K562 (cell line): ENCODE data around the gene GGT5. TPM values are rescaled to one million over a fixed set of nuclear protein-coding genes. Genes with fewer than 3 reads are reported as not detected.

Experiments used
- ATAC-seq: fragments of 200-7000 bp; cut with Tn5 transposase; 3 replicates; pipeline ENCODE4 v1.9.1; 2020; ENCODE audit warnings: moderate library complexity
- BruUV-seq: library from RNA; stranded (reverse); fragments of 400-500 nt; replicated peaks from 2 replicates; lab custom pipeline; 2021; lab: Mats Ljungman, UMichigan
- CTCF ChIA-PET: fragments of 300-600 bp; formaldehyde crosslinking; extraction: SDS; loops from one replicate; lab custom pipeline; 2021; ENCODE audit warnings: low intra/inter-chr PET ratio; lab: Yijun Ruan, JAX
- POLR2A ChIA-PET: fragments of 300-600, 350-650 bp; sonication (Branson Sonifier 250); formaldehyde crosslinking; extraction: SDS; loops from one replicate; lab custom pipeline; 2021; ENCODE audit warnings: antibody characterized with exemption, inconsistent platforms; lab: Yijun Ruan, JAX
- DNase-seq, 4 experiments: peaks; one replicate each; pipeline versions ENCODE4 v3.0.0 to v3.0.0-alpha.2; 2011 to 2018; ENCODE audit warnings: low spot score in 3 of 4, mixed read lengths in 3 of 4; ENCODE audit errors: extremely low read depth in 1 of 4
- FAIRE-seq: peaks from 2 replicates; lab custom pipeline; 2011; peaks lifted over from hg19 to GRCh38; lab: Jason Lieb, UNC
- H2AFZ ChIP-seq: 2 replicates; pipeline ENCODE4 v1.6.0; 2011; ENCODE audit warnings: low read depth, low read length, control low read depth, inconsistent platforms
- H3K27ac ChIP-seq: fragments of 200-600 bp; 3 replicates; pipeline ENCODE4 v1.8.0; 2011; ENCODE audit warnings: low read depth, mild to moderate bottlenecking, control low read depth, inconsistent platforms, low read length, moderate library complexity, mixed read lengths; ENCODE audit errors: extremely low read depth
- H3K27me3 ChIP-seq, 2 experiments: fragments of 300-600 bp in 1 of 2; 2 replicates in 1 of 2; 3 replicates in 1 of 2; pipeline versions ENCODE4 v1.6.0 to v1.8.0; 2011; ENCODE audit warnings: inconsistent platforms in 2 of 2, low read length in 2 of 2, mild to moderate bottlenecking in 1 of 2, mixed read lengths in 1 of 2, moderate library complexity in 1 of 2; ENCODE audit not compliant: control insufficient read depth in 2 of 2, insufficient read depth in 2 of 2
- H3K36me3 ChIP-seq: fragments of 300-600 bp; 3 replicates; pipeline ENCODE4 v1.8.0; 2011; ENCODE audit warnings: mild to moderate bottlenecking, low read length, inconsistent platforms; ENCODE audit not compliant: control insufficient read depth, insufficient read depth
- H3K4me1 ChIP-seq, 2 experiments: fragments of 200-600 bp in 1 of 2; replicated peaks in 1 of 2; 2 replicates in 1 of 2; 3 replicates in 1 of 2; pipeline versions ENCODE4 v1.5.1 to v1.8.0; 2011; ENCODE audit warnings: inconsistent platforms in 2 of 2, low read length in 2 of 2, mild to moderate bottlenecking in 1 of 2, mixed read lengths in 1 of 2, moderate library complexity in 1 of 2; ENCODE audit not compliant: control insufficient read depth in 2 of 2, insufficient read depth in 2 of 2
- H3K4me2 ChIP-seq: 2 replicates; pipeline ENCODE4 v1.6.1; 2011; ENCODE audit warnings: low read length, control low read depth, inconsistent platforms, mixed read lengths; ENCODE audit not compliant: insufficient read depth
- H3K4me3 ChIP-seq: fragments of 200-600 bp; sonication (generic), shearing (Covaris generic); 2 replicates; pipeline ENCODE4 v1.5.1; 2016; ENCODE audit warnings: control low read depth, inconsistent platforms
- H3K79me2 ChIP-seq: fragments of 200-600 bp; 3 replicates; pipeline ENCODE4 v1.8.0; 2011; ENCODE audit warnings: low read length, inconsistent platforms; ENCODE audit not compliant: control insufficient read depth, insufficient read depth
- H3K9ac ChIP-seq, 2 experiments: 2 replicates each; pipeline versions ENCODE4 v1.6.0 to v1.6.1; 2011; ENCODE audit warnings: low read depth in 2 of 2, low read length in 2 of 2, control low read depth in 1 of 2, inconsistent platforms in 1 of 2, mild to moderate bottlenecking in 1 of 2, mixed read lengths in 1 of 2; ENCODE audit not compliant: insufficient read depth in 1 of 2
- H3K9me1 ChIP-seq: one replicate; pipeline ENCODE4 v1.6.0; 2011; ENCODE audit warnings: inconsistent platforms, mild to moderate bottlenecking, low read length, moderate library complexity; ENCODE audit not compliant: control insufficient read depth, insufficient read depth
- H3K9me3 ChIP-seq: replicated peaks from 2 replicates; pipeline ENCODE4 v1.5.1; 2011; ENCODE audit warnings: low read depth, low read length, inconsistent platforms; ENCODE audit not compliant: control insufficient read depth, insufficient read depth
- H4K20me1 ChIP-seq: replicated peaks from 2 replicates; pipeline ENCODE4 v1.6.1; 2011; ENCODE audit warnings: low read length, inconsistent platforms, mixed read lengths; ENCODE audit not compliant: control insufficient read depth, insufficient read depth
- ADNP ChIP-seq: fragments of 200-800 bp; sonication (Bioruptor generic); IDR thresholded peaks from 2 replicates; pipeline ENCODE4 v1.6.1; 2016; ENCODE audit warnings: missing genetic modification characterization, missing compliant biosample characterization
- MCM2 ChIP-seq: fragments of 450-650 bp; IDR thresholded peaks from 2 replicates; pipeline ENCODE4 v1.6.1; 2017; ENCODE audit warnings: low read depth, mild to moderate bottlenecking
- PHB ChIP-seq: fragments of 250-450 bp; sonication (Bioruptor Pico); IDR thresholded peaks from 2 replicates; pipeline ENCODE4 v1.5.0; 2021
- PHF21A ChIP-seq: fragments of 450-650 bp; IDR thresholded peaks from 2 replicates; pipeline ENCODE4 v1.6.1; 2017; ENCODE audit warnings: low read depth, borderline replicate concordance
- SRSF1 ChIP-seq: fragments of 200-400 bp; formaldehyde crosslinking; IDR thresholded peaks from 2 replicates; pipeline ENCODE4 v1.6.1; 2017; ENCODE audit warnings: mild to moderate bottlenecking, low read depth, low read length, moderate library complexity
- STAT5A ChIP-seq: IDR thresholded peaks from 2 replicates; pipeline ENCODE4 v1.6.1; 2012; ENCODE audit warnings: low read length, inconsistent platforms, borderline replicate concordance
- WHSC1 ChIP-seq: IDR thresholded peaks from one replicate; pipeline ENCODE4 v1.6.1; 2012; ENCODE audit warnings: low read length, control low read depth, inconsistent platforms
- ZBTB11 ChIP-seq, 3 experiments: fragments of 200-800 bp in 1 of 3; fragments of 250-450 bp in 1 of 3; fragments of 450-650 bp in 1 of 3; sonication (Bioruptor Pico) in 1 of 3; sonication (Bioruptor generic) in 1 of 3; formaldehyde crosslinking in 1 of 3; IDR thresholded peaks; 2 replicates each; pipeline versions ENCODE4 v1.6.1 to v1.8.0; 2016 to 2022; ENCODE audit warnings: mild to moderate bottlenecking in 2 of 3, missing genetic modification characterization in 2 of 3, missing compliant biosample characterization in 1 of 3, moderate library complexity in 1 of 3
- WGBS: fragments of 100-300 bp; shearing (Covaris generic); methylation state at CpG from one replicate; pipeline ENCODE4 v1.1.6; 2016; ENCODE audit warnings: low coverage, mixed read lengths; ENCODE audit not compliant: insufficient coverage; ENCODE audit errors: missing lambda C conversion rate; 5-methylcytosine and 5-hydroxymethylcytosine counted together
- in situ Hi-C: fragments of 300-500 bp; cut with MboI; formaldehyde crosslinking; loops from 4 replicates; pipeline ENCODE4 v1.15.0; 2018; ENCODE audit warnings: inconsistent platforms, mixed read lengths
- intact Hi-C: fragments of 100-400 bp; cut with micrococcal nuclease; formaldehyde crosslinking; loops from 2 replicates; pipeline ENCODE4 v1.14.2; 2022
- polyA plus RNA-seq, 8 experiments: library from polyadenylated mRNA; depleted of rRNA in 4 of 8; stranded (reverse) in 5 of 8; unstranded in 3 of 8; fragments of >200 nt; fragmentation: Nextera tagmentation in 2 of 8; fragmentation: Illumina TruSeq in 1 of 8; extraction: Ambion mirVana in 2 of 8; extraction: Trizol in 1 of 8; gene quantifications; 2 replicates each; pipeline versions ENCODE4 v1.2.1 to v1.2.3, GENCODE V29; 2011 to 2014; ENCODE audit warnings: inconsistent platforms in 1 of 8, missing spikeins in 1 of 8
- total RNA-seq, 7 experiments: library from RNA; depleted of rRNA in 6 of 7; stranded (reverse); fragments of >200 nt in 6 of 7; fragmentation: Illumina TruSeq in 2 of 7; extraction: Trizol in 2 of 7; gene quantifications; 2 replicates each; pipeline versions ENCODE4 v1.2.1 to v1.2.3, GENCODE V29; 2011 to 2021; ENCODE audit warnings: low replicate concordance in 1 of 7
- TF ChIP-seq, protein P1 (sequence below): fragments of 450-650 bp; formaldehyde crosslinking; IDR thresholded peaks from 2 replicates; pipeline ENCODE4 v1.4.0; 2020; ENCODE audit warnings: mild to moderate bottlenecking

The GGT5 gene
- total and polyA plus RNA-seq, 9 of the 15 experiments (the other 6 are each of a cell fraction or from before 2014, with no cell fraction given) = 0.07 to 0.69 (median 0.18) TPM; not detected in 4

DNA sequence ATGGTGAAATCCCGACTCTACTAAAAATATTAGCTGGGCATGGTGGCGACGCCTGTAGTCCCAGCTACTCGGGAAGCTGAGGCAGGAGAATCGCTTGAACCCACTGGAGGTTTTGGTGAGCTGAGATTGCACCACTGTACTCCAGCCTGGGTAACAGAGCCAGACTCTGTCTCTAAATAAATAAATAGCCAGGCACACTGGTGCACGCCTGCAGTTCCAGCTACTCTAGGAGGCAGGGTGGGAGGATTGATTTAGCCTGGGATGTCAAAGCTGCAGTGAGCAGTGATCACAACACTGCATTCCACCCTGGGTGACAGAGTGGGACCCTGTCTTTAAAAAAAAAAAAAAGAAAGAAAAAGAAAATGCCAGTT, 46.2 kb downstream of the GGT5 start (continued):
- TF ChIP-seq ZBTB11 (CRISPR knock-in tag; IDR thresholded peaks at IDR 0.05) (no peak), WHSC1 (no peak)
- TF ChIP-seq, protein P1, sequence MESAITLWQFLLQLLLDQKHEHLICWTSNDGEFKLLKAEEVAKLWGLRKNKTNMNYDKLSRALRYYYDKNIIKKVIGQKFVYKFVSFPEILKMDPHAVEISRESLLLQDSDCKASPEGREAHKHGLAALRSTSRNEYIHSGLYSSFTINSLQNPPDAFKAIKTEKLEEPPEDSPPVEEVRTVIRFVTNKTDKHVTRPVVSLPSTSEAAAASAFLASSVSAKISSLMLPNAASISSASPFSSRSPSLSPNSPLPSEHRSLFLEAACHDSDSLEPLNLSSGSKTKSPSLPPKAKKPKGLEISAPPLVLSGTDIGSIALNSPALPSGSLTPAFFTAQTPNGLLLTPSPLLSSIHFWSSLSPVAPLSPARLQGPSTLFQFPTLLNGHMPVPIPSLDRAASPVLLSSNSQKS (CRISPR knock-in tag) = no peak

- H3K9me3 ChIP-seq = no peaks in the 10 kb centered on the region
- ATAC-seq (no peak), FAIRE-seq (no peak), DNase-seq (no peak)
- no TSS peak for BruUV-seq
- intact Hi-C loops (no loop called here), in situ Hi-C loops (no loop called here)
- H3K4me3 ChIP-seq = no peak overlapping the region
- H3K9me1 ChIP-seq = peaks cover 2% of the 10 kb centered on the region
- ChIA-PET CTCF (interaction anchor here (1.1 kb wide), 1 partner anchor 56 kb away, joined by 3 read pairs; no protein-coding TSS in a partner anchor), POLR2A (no interaction called here)
- peaks cover 0 to 12% of the 10 kb centered on the region in 2 experiments; a peak in 3 of 5 replicates for H3K4me1 ChIP-seq
- no peak overlapping the region for H2AFZ ChIP-seq
- no peaks in the 10 kb centered on the region for H3K36me3 ChIP-seq
- no peaks in the 10 kb centered on the region for H4K20me1 ChIP-seq
- 46% methylated on average over 4 of the region's 5 CpGs for WGBS
- H3K27ac ChIP-seq = no peak overlapping the region
- H3K27me3 ChIP-seq = peaks cover 0 to 2% of the 10 kb centered on the region in 2 experiments; a peak in 1 of 5 replicates
- H3K4me2 ChIP-seq = no peak overlapping the region
- H3K79me2 ChIP-seq = no peaks in the 10 kb centered on the region
- H3K9ac ChIP-seq = no peak overlapping the region
- TF ChIP-seq SRSF1 (no peak), MCM2 (no peak), PHF21A (no peak), PHB (no peak), STAT5A (no peak), ADNP (tag) (no peak)
Measured at GRCh38 chr22:24191893-24192292, 53.0 kb downstream of the GGT5 start.
